COLO829 (cell line): ENCODE measurements around the gene CEP128.

Source experiments
- DNase-seq: peaks from one replicate; pipeline ENCODE4 v3.0.0; 2012; ENCODE audit warnings: low spot score

Gene CEP128

GRCh38 chr14:80771201-80771600, 170.3 kb downstream of the CEP128 start:
- no peak for DNase-seq

- DNase-seq, result no peak
These were observed 171.2 kb downstream of the CEP128 start for GRCh38 chr14:80770114-80770908.

- no peak for DNase-seq
These were observed 172.9 kb downstream of the CEP128 start for GRCh38 chr14:80768646-80769045.

GRCh38 chr14:80764921-80765507, 176.5 kb downstream of the CEP128 start:
- DNase-seq, result no peak

- no peak for DNase-seq
These were observed 177.0 kb downstream of the CEP128 start for GRCh38 chr14:80764496-80764895.

GRCh38 chr14:80762641-80763228, 178.8 kb downstream of the CEP128 start:
- no peak for DNase-seq

- no peak for DNase-seq
These were observed 186.8 kb downstream of the CEP128 start for GRCh38 chr14:80754696-80755095.

GRCh38 chr14:80751285-80751684, 190.3 kb downstream of the CEP128 start:
- no peak for DNase-seq

- DNase-seq, result no peak
These were observed 215.3 kb downstream of the CEP128 start for GRCh38 chr14:80726211-80726610.

- no peak for DNase-seq
These were observed 222.6 kb downstream of the CEP128 start for GRCh38 chr14:80718940-80719339.

GRCh38 chr14:80714474-80714873, 227.1 kb downstream of the CEP128 start:
- DNase-seq, result no peak

- peak; percentile 79 for DNase-seq
These were observed 228.3 kb downstream of the CEP128 start for GRCh38 chr14:80713076-80713850.

GRCh38 chr14:80705241-80705980, 236.1 kb downstream of the CEP128 start:
- DNase-seq, result no peak

- no peak for DNase-seq
These were observed 240.9 kb downstream of the CEP128 start for GRCh38 chr14:80700601-80701000.

- no peak for DNase-seq
These were observed 241.7 kb downstream of the CEP128 start for GRCh38 chr14:80699861-80700260.

- DNase-seq, result no peak
These were observed 242.6 kb downstream of the CEP128 start for GRCh38 chr14:80698974-80699373.

GRCh38 chr14:80695869-80696268, 245.7 kb downstream of the CEP128 start:
- no peak for DNase-seq

GRCh38 chr14:80692903-80693302, 248.6 kb downstream of the CEP128 start:
- no peak for DNase-seq

GRCh38 chr14:80681651-80682050, 259.9 kb downstream of the CEP128 start:
- no peak for DNase-seq

GRCh38 chr14:80679273-80679672, 262.3 kb downstream of the CEP128 start:
- DNase-seq, result no peak

- no peak for DNase-seq
These were observed 263.1 kb downstream of the CEP128 start for GRCh38 chr14:80678436-80678835.

- no peak for DNase-seq
These were observed 272.1 kb downstream of the CEP128 start for GRCh38 chr14:80669426-80669825.
